ENCODE data around the gene DLL1. TPM values are rescaled to one million over a fixed set of nuclear protein-coding genes. Genes with fewer than 3 reads are reported as not detected.

DLL1 gene
- total and polyA plus RNA-seq, 9 donors: 12.8 to 24.7 (median 17.9) TPM

DNA sequence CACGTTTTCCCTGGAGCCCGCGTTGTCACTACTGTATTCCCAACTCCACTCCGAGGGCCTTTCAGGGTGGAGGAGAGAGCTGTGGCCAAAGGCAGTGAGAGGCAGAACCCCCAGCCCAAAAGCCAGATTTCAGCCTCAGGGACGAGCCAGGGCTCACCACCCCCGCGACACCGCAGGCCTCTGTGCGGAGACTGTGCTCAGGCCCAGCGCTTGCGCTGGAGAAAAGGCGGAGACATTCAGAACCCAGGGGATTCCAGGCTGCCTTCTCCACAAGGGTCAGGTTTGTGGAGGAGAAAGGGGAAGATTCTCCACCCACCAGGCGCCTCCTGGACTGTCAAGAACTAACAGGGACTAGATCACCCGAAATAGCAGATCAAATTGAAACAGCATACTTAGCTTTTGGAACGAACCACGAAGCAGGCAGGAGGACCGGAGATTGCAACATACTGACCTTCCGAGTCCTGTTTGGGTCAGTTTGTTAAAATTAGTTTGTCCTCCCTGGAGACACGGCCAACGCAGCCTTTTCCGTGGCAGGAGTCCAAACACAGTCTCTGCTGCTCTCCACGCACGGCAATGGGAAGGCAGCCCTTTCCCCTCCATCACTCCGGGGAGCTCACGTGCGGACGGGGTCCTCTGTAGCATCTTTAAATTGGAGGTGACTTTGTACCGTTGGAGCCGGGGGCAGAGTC lies 14.4 kb downstream of the DLL1 start:
- H3K4me3 ChIP-seq (ENCODE audit: low read length): no peak overlapping the region
- peaks cover 43% of the 10 kb centered on the region for H3K4me1 ChIP-seq (ENCODE audit: control insufficient read depth, insufficient read depth, low read length)
- H3K36me3 ChIP-seq (ENCODE audit: control insufficient read depth, insufficient read depth, low read length): peaks cover 3% of the 10 kb centered on the region
- H3K27ac ChIP-seq (ENCODE audit: low read length): no peak overlapping the region
- peaks cover 11% of the 10 kb centered on the region for H3K27me3 ChIP-seq (ENCODE audit: control insufficient read depth, insufficient read depth, low read length)
- WGBS (ENCODE audit: insufficient coverage): 44% methylated on average over 15 of the region's 29 CpGs
- DNase-seq: peak; percentile 71
- no peaks in the 10 kb centered on the region for H3K9me3 ChIP-seq (replicated peaks; ENCODE audit: control insufficient read depth, low read depth, low read length)

DNA sequence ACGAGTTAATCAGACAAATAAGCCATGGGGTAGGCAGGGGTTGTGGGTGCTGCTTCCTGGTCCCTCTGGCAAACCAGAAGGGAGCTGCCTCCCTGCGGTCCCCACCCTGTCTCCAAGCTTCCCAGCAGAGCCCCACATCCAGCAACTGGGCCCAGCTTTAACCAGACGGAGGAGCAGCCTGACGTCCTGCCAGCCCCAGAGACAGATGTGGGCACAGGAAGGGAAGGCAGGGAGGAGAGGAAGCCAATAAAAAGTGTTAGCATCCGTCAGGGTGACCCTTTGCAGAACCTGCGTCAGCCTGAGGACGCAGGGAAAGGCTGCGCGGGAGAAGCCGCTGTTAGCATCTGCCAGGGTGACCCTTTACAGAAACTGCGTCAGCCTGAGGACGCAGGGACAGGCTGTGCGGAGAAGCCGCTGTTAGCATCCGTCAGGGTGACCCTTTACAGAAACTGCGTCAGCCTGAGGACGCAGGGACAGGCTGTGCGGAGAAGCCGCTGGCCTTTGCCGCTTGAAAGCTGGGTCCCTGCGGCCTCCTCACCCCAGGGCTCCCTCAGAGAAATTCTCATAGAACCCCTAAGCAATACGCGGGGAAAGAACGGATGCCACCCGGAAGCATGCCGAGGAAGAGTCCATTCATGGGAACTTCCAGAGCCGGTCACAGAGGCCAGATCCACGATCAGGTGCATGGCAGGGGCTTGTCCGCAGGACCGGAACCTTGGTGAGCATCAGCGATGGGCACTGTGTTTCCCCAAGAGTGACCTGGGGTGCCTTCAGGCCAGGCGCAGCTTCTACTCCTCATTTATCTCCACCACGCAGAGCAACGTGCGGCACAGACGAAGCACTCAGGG lies 15.9 kb downstream of the DLL1 start:
- peaks cover 40% of the 10 kb centered on the region for H3K4me1 ChIP-seq (ENCODE audit: control insufficient read depth, insufficient read depth, low read length)
- WGBS (ENCODE audit: insufficient coverage): 89% methylated on average over 31 of the region's 36 CpGs

GRCh38 chr6:170273681-170274080 lies 17.2 kb downstream of the DLL1 start:
- no peak for DNase-seq
- Histone ChIP-seq H3K27ac (ENCODE audit: low read length) (no peak overlapping the region), H3K36me3 (ENCODE audit: control insufficient read depth, insufficient read depth, low read length) (no peaks in the 10 kb centered on the region), H3K9me3 (replicated peaks; ENCODE audit: control insufficient read depth, low read depth, low read length) (no peaks in the 10 kb centered on the region), H3K4me1 (ENCODE audit: control insufficient read depth, insufficient read depth, low read length) (peaks cover 51% of the 10 kb centered on the region), H3K4me3 (ENCODE audit: low read length) (no peak overlapping the region), H3K27me3 (ENCODE audit: control insufficient read depth, insufficient read depth, low read length) (peaks cover 11% of the 10 kb centered on the region)
- WGBS (ENCODE audit: insufficient coverage): 73% methylated on average over 5 of the region's 7 CpGs

More for the DNA sequence above, 15.9 kb downstream of the DLL1 start:
- Histone ChIP-seq H3K4me3 (ENCODE audit: low read length) (no peak overlapping the region), H3K36me3 (ENCODE audit: control insufficient read depth, insufficient read depth, low read length) (no peaks in the 10 kb centered on the region), H3K9me3 (replicated peaks; ENCODE audit: control insufficient read depth, low read depth, low read length) (no peaks in the 10 kb centered on the region), H3K27ac (ENCODE audit: low read length) (no peak overlapping the region), H3K27me3 (ENCODE audit: control insufficient read depth, insufficient read depth, low read length) (peaks cover 11% of the 10 kb centered on the region)
- DNase-seq: no peak

DNA sequence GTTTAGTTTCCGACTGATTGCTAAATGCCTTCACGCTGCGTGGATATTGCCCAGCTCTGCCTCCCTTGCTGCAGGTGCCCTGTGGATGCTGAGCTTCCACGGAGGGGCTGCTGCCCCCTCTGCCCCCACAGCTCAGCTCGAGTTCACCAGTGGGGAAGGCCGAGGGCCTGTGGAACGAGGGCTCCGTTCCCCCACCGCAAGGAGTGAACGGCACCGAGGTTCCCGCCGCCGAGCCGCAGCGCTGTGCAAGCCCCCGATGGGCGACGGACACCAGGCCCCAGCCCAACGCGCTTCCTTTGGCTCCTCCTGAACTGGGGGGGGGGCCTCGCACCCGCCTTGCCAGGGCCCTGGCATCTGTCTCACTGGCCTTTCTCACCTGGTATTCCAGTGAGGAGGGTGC lies 17.7 kb downstream of the DLL1 start:
- H3K4me3 ChIP-seq (ENCODE audit: low read length): no peak overlapping the region
- H3K27me3 ChIP-seq (ENCODE audit: control insufficient read depth, insufficient read depth, low read length): peaks cover 11% of the 10 kb centered on the region
- no peak for DNase-seq
- H3K27ac ChIP-seq (ENCODE audit: low read length): no peak overlapping the region
- H3K36me3 ChIP-seq (ENCODE audit: control insufficient read depth, insufficient read depth, low read length): no peaks in the 10 kb centered on the region
- WGBS (ENCODE audit: insufficient coverage): 90% methylated on average over 21 of the region's 23 CpGs
- peaks cover 56% of the 10 kb centered on the region for H3K4me1 ChIP-seq (ENCODE audit: control insufficient read depth, insufficient read depth, low read length)
- H3K9me3 ChIP-seq (replicated peaks; ENCODE audit: control insufficient read depth, low read depth, low read length): no peaks in the 10 kb centered on the region

DNA sequence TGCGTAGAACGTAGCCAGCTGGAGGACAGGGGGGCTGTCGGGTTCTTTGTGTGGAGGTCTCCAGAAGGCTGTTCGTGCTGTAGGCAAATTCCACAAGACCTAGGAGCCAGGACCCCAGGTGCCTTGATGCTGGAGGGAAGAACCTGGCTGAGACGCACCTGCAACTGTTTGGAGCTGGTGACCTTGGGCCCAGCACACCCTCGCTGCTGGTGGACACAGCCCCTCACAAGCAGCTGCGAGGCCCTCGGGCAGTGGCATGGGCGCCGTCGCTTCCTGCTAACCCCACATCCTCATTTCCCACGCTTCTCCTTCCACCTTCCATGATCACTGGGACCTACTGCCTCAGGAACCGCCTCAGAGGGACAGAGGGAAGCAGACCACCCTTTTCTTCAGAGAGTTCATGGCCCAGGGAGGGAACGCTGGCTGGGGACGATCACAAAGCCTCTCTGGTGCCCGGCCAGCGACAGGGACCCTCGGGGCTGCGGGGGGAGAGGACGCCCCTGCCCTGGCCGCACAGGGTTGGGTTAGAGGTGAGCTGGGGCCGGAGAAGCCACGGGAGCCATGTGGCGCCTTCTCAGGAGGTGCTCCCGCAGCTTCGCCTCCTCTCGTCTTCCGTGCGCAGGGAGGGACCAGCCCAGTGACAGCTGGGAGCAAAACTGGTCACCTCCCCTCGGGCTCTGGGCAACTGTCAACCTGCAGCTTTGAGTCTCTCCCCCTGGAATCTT lies 18.4 kb downstream of the DLL1 start:
- Histone ChIP-seq H3K36me3 (ENCODE audit: control insufficient read depth, insufficient read depth, low read length) (no peaks in the 10 kb centered on the region), H3K4me3 (ENCODE audit: low read length) (no peak overlapping the region), H3K27ac (ENCODE audit: low read length) (no peak overlapping the region), H3K4me1 (ENCODE audit: control insufficient read depth, insufficient read depth, low read length) (peaks cover 63% of the 10 kb centered on the region), H3K9me3 (replicated peaks; ENCODE audit: control insufficient read depth, low read depth, low read length) (no peaks in the 10 kb centered on the region), H3K27me3 (ENCODE audit: control insufficient read depth, insufficient read depth, low read length) (peaks cover 11% of the 10 kb centered on the region)
- DNase-seq: no peak
- WGBS (ENCODE audit: insufficient coverage): 79% methylated on average over 26 of the region's 30 CpGs

GRCh38 chr6:170271771-170272314 lies 19.0 kb downstream of the DLL1 start:
- Histone ChIP-seq H3K27me3 (ENCODE audit: control insufficient read depth, insufficient read depth, low read length) (peaks cover 11% of the 10 kb centered on the region), H3K36me3 (ENCODE audit: control insufficient read depth, insufficient read depth, low read length) (no peaks in the 10 kb centered on the region), H3K4me3 (ENCODE audit: low read length) (no peak overlapping the region), H3K4me1 (ENCODE audit: control insufficient read depth, insufficient read depth, low read length) (peaks cover 64% of the 10 kb centered on the region), H3K27ac (ENCODE audit: low read length) (no peak overlapping the region), H3K9me3 (replicated peaks; ENCODE audit: control insufficient read depth, low read depth, low read length) (no peaks in the 10 kb centered on the region)
- DNase-seq: peak; percentile 47
- 70% methylated on average over 26 of the region's 32 CpGs for WGBS (ENCODE audit: insufficient coverage)

DNA sequence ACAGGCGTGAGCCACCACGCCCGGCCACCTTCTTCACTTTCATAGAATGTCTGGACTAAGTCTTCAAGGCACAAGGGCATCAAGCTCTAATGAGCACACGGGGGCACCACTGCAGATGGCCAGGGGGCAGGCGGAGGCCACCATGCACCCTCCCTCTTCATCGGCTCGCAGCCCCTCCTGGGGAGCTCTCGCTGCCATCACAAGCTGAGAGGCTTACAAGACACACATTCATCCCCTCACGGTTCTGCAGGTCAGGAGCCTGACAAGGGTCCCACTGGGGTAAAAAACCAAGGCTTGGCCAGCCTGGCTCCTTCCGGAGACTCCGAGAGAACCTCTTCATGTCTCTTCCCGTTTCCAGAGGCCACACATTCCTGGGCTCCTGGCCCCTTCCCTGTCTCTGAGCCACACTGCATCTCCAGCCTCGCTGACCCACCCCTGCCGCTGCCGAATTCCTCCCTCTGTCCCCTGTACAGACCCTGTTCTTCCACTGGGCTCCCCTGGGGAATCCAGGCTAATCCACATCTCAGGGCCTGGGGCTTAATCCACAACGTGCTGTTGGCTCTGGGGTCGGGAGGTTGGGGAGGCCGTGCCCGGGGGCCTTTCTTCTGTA lies 19.8 kb downstream of the DLL1 start:
- 89% methylated on average over 16 of the region's 19 CpGs for WGBS (ENCODE audit: insufficient coverage)
- no peaks in the 10 kb centered on the region for H3K36me3 ChIP-seq (ENCODE audit: control insufficient read depth, insufficient read depth, low read length)
- no peak for DNase-seq
- H3K27me3 ChIP-seq (ENCODE audit: control insufficient read depth, insufficient read depth, low read length): peaks cover 11% of the 10 kb centered on the region
- H3K9me3 ChIP-seq (replicated peaks; ENCODE audit: control insufficient read depth, low read depth, low read length): no peaks in the 10 kb centered on the region
- H3K4me1 ChIP-seq (ENCODE audit: control insufficient read depth, insufficient read depth, low read length): peaks cover 61% of the 10 kb centered on the region
- H3K27ac ChIP-seq (ENCODE audit: low read length): no peak overlapping the region
- no peak overlapping the region for H3K4me3 ChIP-seq (ENCODE audit: low read length)

GRCh38 chr6:170269846-170270541 lies 20.9 kb downstream of the DLL1 start:
- DNase-seq: peak; percentile 65
- Histone ChIP-seq H3K36me3 (ENCODE audit: control insufficient read depth, insufficient read depth, low read length) (no peaks in the 10 kb centered on the region), H3K9me3 (replicated peaks; ENCODE audit: control insufficient read depth, low read depth, low read length) (no peaks in the 10 kb centered on the region), H3K4me1 (ENCODE audit: control insufficient read depth, insufficient read depth, low read length) (peaks cover 66% of the 10 kb centered on the region), H3K27me3 (ENCODE audit: control insufficient read depth, insufficient read depth, low read length) (peaks cover 9% of the 10 kb centered on the region), H3K4me3 (ENCODE audit: low read length) (no peak overlapping the region), H3K27ac (ENCODE audit: low read length) (peak overlapping the region; percentile 72)
- WGBS (ENCODE audit: insufficient coverage): 54% methylated on average over 12 of the region's 17 CpGs

GRCh38 chr6:170269151-170269845 lies 21.6 kb downstream of the DLL1 start:
- H3K27me3 ChIP-seq (ENCODE audit: control insufficient read depth, insufficient read depth, low read length): peaks cover 9% of the 10 kb centered on the region

More at GRCh38 chr6:170269151-170269845, 21.6 kb downstream of the DLL1 start:
- H3K27ac ChIP-seq (ENCODE audit: low read length): peak overlapping the region; percentile 72
- DNase-seq: no peak
- H3K4me1 ChIP-seq (ENCODE audit: control insufficient read depth, insufficient read depth, low read length): peaks cover 66% of the 10 kb centered on the region
- no peaks in the 10 kb centered on the region for H3K9me3 ChIP-seq (replicated peaks; ENCODE audit: control insufficient read depth, low read depth, low read length)
- H3K4me3 ChIP-seq (ENCODE audit: low read length): no peak overlapping the region
- no peaks in the 10 kb centered on the region for H3K36me3 ChIP-seq (ENCODE audit: control insufficient read depth, insufficient read depth, low read length)
- WGBS (ENCODE audit: insufficient coverage): 27% methylated on average over 11 of the region's 22 CpGs

Measured in muscle of leg (tissue), 11 donors.